ENCODE results near the gene UBC. TPM values are rescaled to one million over a fixed set of nuclear protein-coding genes. Genes with fewer than 3 reads are reported as not detected.
A peak's percentile ranks its signal among the peaks of the same experiment; 100 is the strongest.
"Not testable (repeated sequence)": the region's sequence is repeated elsewhere in the genome, so short reads cannot be mapped to it uniquely, and the experiment has no call there.

Gene UBC
- total RNA-seq, 1 donor from 2014 or later: 778 TPM

- peaks cover 2% of the 10 kb centered on the region for H3K27me3 Mint-ChIP-seq
- H3K27ac Mint-ChIP-seq: peak overlapping the region; percentile 97
- H3K9me3 Mint-ChIP-seq: no peaks in the 10 kb centered on the region
- H3K4me1 Mint-ChIP-seq: peaks cover 29% of the 10 kb centered on the region
- DNase-seq: peak; percentile 98
- peak overlapping the region; percentile 84 for H3K4me3 Mint-ChIP-seq
- peaks cover 8% of the 10 kb centered on the region for H3K36me3 Mint-ChIP-seq (ENCODE audit: low read depth)
- intact Hi-C loops (cut with micrococcal nuclease): loop anchor here (1.0 to 10.0 kb wide), 7 partner anchors 10 to 1490 kb away; partner anchors contain the start of genes ATP6V0A2, DHX37 and RILPL2
Observed at GRCh38 chr12:124927201-124928094, 13.0 kb upstream of the UBC start.

DNA sequence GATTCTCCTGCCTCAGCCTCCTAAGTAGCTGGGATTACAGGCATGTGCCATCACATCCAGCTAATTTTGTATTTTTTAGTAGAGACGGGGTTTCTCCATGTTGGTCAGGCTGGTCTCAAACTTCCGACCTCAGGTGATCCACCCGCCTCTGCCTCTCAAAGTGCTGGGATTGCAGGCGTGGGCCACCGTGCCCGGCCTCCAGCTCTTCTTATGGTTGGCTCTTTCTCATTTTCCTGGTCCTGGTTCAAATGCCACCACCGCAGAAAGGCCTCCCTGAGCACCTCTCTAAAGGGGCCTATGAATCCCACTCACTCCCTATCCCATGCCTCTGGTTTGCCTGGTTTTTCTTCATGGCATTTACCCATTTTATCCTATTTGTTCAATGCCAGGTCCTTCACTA lies 11.3 kb upstream of the UBC start:
- intact Hi-C loops (cut with micrococcal nuclease): loop anchor here (2.0 to 10.0 kb wide), 4 partner anchors 63 to 1488 kb away; partner anchors contain the start of genes ATP6V0A2, DHX37 and RILPL2
- H3K9me3 Mint-ChIP-seq, H3K27ac Mint-ChIP-seq, H3K27me3 Mint-ChIP-seq, DNase-seq, H3K4me3 Mint-ChIP-seq: not testable (repeated sequence)
- Mint-ChIP-seq H3K36me3 (ENCODE audit: low read depth) (peaks cover 12% of the 10 kb centered on the region), H3K4me1 (peaks cover 45% of the 10 kb centered on the region)

GRCh38 chr12:124925117-124925516 lies 10.7 kb upstream of the UBC start:
- DNase-seq: no peak
- no peaks in the 10 kb centered on the region for H3K9me3 Mint-ChIP-seq
- intact Hi-C loops (cut with micrococcal nuclease): loop anchor here (5.0 to 10.0 kb wide), 3 partner anchors 470 to 1488 kb away; partner anchors contain the start of genes ATP6V0A2 and RILPL2
- peaks cover 49% of the 10 kb centered on the region for H3K4me1 Mint-ChIP-seq
- H3K27ac Mint-ChIP-seq: no peak overlapping the region
- H3K27me3 Mint-ChIP-seq: peaks cover 3% of the 10 kb centered on the region
- peaks cover 12% of the 10 kb centered on the region for H3K36me3 Mint-ChIP-seq (ENCODE audit: low read depth)
- H3K4me3 Mint-ChIP-seq: no peak overlapping the region

GRCh38 chr12:124923905-124924734 lies 9.7 kb upstream of the UBC start:
- no peak overlapping the region for H3K27ac Mint-ChIP-seq
- H3K4me1 Mint-ChIP-seq: peaks cover 55% of the 10 kb centered on the region
- H3K36me3 Mint-ChIP-seq (ENCODE audit: low read depth): peaks cover 12% of the 10 kb centered on the region
- DNase-seq: no peak
- peaks cover 3% of the 10 kb centered on the region for H3K27me3 Mint-ChIP-seq
- no peak overlapping the region for H3K4me3 Mint-ChIP-seq
- no peaks in the 10 kb centered on the region for H3K9me3 Mint-ChIP-seq
- intact Hi-C loops (cut with micrococcal nuclease): loop anchor here (10.0 kb wide), 2 partner anchors 469 to 1209 kb away; partner anchors contain the start of gene ATP6V0A2

GRCh38 chr12:124921200-124922031 lies 7.0 kb upstream of the UBC start:
- H3K4me1 Mint-ChIP-seq: peaks cover 52% of the 10 kb centered on the region
- peaks cover 4% of the 10 kb centered on the region for H3K36me3 Mint-ChIP-seq (ENCODE audit: low read depth)
- intact Hi-C loops (cut with micrococcal nuclease): loop anchor here (1.0 to 10.0 kb wide), 4 partner anchors 17 to 1207 kb away; partner anchors contain the start of gene ATP6V0A2
- H3K27ac Mint-ChIP-seq: peak overlapping the region; percentile 100
- no peaks in the 10 kb centered on the region for H3K9me3 Mint-ChIP-seq
- H3K27me3 Mint-ChIP-seq: peaks cover 2% of the 10 kb centered on the region
- peak; percentile 92 for DNase-seq
- H3K4me3 Mint-ChIP-seq: peak overlapping the region; percentile 90

GRCh38 chr12:124920353-124920935 lies 6.0 kb upstream of the UBC start:
- intact Hi-C loops (cut with micrococcal nuclease): loop anchor here (2.0 to 10.0 kb wide), 3 partner anchors 18 to 1206 kb away; partner anchors contain the start of gene ATP6V0A2
- H3K4me1 Mint-ChIP-seq: peaks cover 57% of the 10 kb centered on the region
- H3K27me3 Mint-ChIP-seq: peaks cover 2% of the 10 kb centered on the region
- peaks cover 4% of the 10 kb centered on the region for H3K36me3 Mint-ChIP-seq (ENCODE audit: low read depth)
- H3K4me3 Mint-ChIP-seq: peak overlapping the region; percentile 90
- H3K27ac Mint-ChIP-seq: peak overlapping the region; percentile 100
- no peak for DNase-seq
- no peaks in the 10 kb centered on the region for H3K9me3 Mint-ChIP-seq

GRCh38 chr12:124919521-124920352 lies 5.3 kb upstream of the UBC start:
- DNase-seq: peak; percentile 85
- peaks cover 60% of the 10 kb centered on the region for H3K4me1 Mint-ChIP-seq
- peaks cover 2% of the 10 kb centered on the region for H3K27me3 Mint-ChIP-seq
- H3K9me3 Mint-ChIP-seq: no peaks in the 10 kb centered on the region
- peak overlapping the region; percentile 100 for H3K27ac Mint-ChIP-seq
- intact Hi-C loops (cut with micrococcal nuclease): loop anchor here (2.0 to 10.0 kb wide), 3 partner anchors 19 to 1205 kb away; partner anchors contain the start of gene ATP6V0A2
- peak overlapping the region; percentile 90 for H3K4me3 Mint-ChIP-seq
- peaks cover 4% of the 10 kb centered on the region for H3K36me3 Mint-ChIP-seq (ENCODE audit: low read depth)

GRCh38 chr12:124918622-124918988 lies 4.2 kb upstream of the UBC start:
- H3K9me3 Mint-ChIP-seq; H3K27me3 Mint-ChIP-seq; intact Hi-C loops (cut with micrococcal nuclease); DNase-seq: not testable (repeated sequence)
- Mint-ChIP-seq H3K4me1 (peaks cover 66% of the 10 kb centered on the region), H3K4me3 (peak overlapping the region; percentile 99), H3K36me3 (ENCODE audit: low read depth) (peaks cover 13% of the 10 kb centered on the region), H3K27ac (peak overlapping the region; percentile 100)

DNA sequence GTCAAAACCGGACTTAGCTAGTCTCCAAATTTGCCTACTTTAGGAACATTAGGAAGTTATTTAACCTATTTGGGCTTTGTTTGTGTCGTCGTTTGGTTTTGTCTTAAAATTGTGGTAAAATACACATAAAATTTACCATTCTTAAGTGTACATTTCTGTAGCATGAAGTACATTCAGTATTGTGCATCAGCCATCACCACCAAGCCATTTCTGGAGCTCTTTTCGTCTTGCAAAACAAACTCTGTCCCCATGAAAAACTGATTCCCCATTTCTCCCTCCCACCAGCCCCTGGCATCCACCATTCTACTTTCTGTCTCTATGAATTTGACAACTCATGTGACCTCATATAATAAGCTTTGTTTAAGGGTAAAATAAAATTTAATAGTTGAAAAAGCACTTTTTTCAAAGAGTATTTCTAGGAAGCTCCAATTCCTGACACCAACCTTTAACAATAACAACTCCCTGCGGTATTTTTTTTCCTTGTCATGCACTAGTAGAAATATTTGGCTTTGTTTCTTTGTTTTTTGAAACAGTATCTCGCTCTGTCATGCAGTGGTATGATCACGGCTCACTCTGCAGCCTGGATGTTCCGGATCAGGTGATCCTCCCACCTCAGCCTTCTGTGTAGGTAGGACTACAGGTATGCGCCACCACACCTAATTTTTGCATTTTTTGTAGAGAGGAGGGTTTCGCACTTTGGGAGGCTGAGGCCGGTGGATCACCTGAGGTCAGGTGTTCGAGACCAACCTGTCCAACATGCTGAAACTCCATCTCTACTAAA lies 3.6 kb upstream of the UBC start:
- H3K27ac Mint-ChIP-seq: peak overlapping the region; percentile 100
- peaks cover 19% of the 10 kb centered on the region for H3K36me3 Mint-ChIP-seq (ENCODE audit: low read depth)
- DNase-seq: peak; percentile 73
- peaks cover 72% of the 10 kb centered on the region for H3K4me1 Mint-ChIP-seq
- intact Hi-C loops (cut with micrococcal nuclease): loop anchor here (1.0 kb wide), 1 partner anchor 9 kb away; no protein-coding TSS in a partner anchor
- peaks cover 2% of the 10 kb centered on the region for H3K27me3 Mint-ChIP-seq
- H3K4me3 Mint-ChIP-seq: peak overlapping the region; percentile 99
- H3K9me3 Mint-ChIP-seq: no peaks in the 10 kb centered on the region

GRCh38 chr12:124917135-124917840 lies 2.8 kb upstream of the UBC start:
- Mint-ChIP-seq H3K27ac (peak overlapping the region; percentile 100), H3K4me1 (peaks cover 75% of the 10 kb centered on the region), H3K4me3 (peak overlapping the region; percentile 99), H3K9me3 (no peaks in the 10 kb centered on the region), H3K36me3 (ENCODE audit: low read depth) (peaks cover 26% of the 10 kb centered on the region), H3K27me3 (peaks cover 2% of the 10 kb centered on the region)
- DNase-seq: peak; percentile 97
- intact Hi-C loops (cut with micrococcal nuclease): loop anchor here (1.0 kb wide), 1 partner anchor 10 kb away; no protein-coding TSS in a partner anchor
